Measurements from ENCODE around the gene ZNF512B.

Gene ZNF512B

GRCh38 chr20:63955827-63956663 lies 13.7 kb downstream of the ZNF512B start, which contains the start of gene UCKL1 (continued):
- 0 out of 2 replicates have a peak, but pooled peaks have one; percentile 47 for TF ChIP-seq ZNF565 (CRISPR knock-in tag; conservative IDR thresholded peaks at IDR 0.05; ENCODE audit: low read depth)
- TF ChIP-seq ZNF8 (CRISPR knock-in tag; IDR thresholded peaks at IDR 0.05), result no peak
- TF ChIP-seq CSDC2 (CRISPR knock-in tag; IDR thresholded peaks at IDR 0.05), result peak; percentile 22; the same call in 1 of the 2 replicates
- no peak for TF ChIP-seq CREB5 (CRISPR knock-in tag; IDR thresholded peaks at IDR 0.05; ENCODE audit: low read depth)

GRCh38 chr20:63955281-63955826 lies 14.4 kb downstream of the ZNF512B start:
- ATAC-seq, result peak; percentile 39
- TF ChIP-seq ZC3H10 (CRISPR knock-in tag; IDR thresholded peaks at IDR 0.05) (no peak), CSDC2 (CRISPR knock-in tag; IDR thresholded peaks at IDR 0.05) (no peak), PPARA (CRISPR knock-in tag; IDR thresholded peaks at IDR 0.05; ENCODE audit: borderline replicate concordance) (no peak), TSHZ2 (CRISPR knock-in tag; IDR thresholded peaks at IDR 0.05) (no peak), ARNTL (CRISPR knock-in tag; IDR thresholded peaks at IDR 0.05; ENCODE audit: borderline replicate concordance, low read depth) (no peak)

GRCh38 chr20:63953764-63954429 lies 15.8 kb downstream of the ZNF512B start:
- TF ChIP-seq CREB5 (CRISPR knock-in tag; IDR thresholded peaks at IDR 0.05; ENCODE audit: low read depth) (no peak), PATZ1 (CRISPR knock-in tag; IDR thresholded peaks at IDR 0.05; ENCODE audit: borderline replicate concordance) (no peak), ZNF70 (CRISPR knock-in tag; IDR thresholded peaks at IDR 0.05) (no peak), RARB (CRISPR knock-in tag; IDR thresholded peaks at IDR 0.05) (no peak), GLIS3 (CRISPR knock-in tag; IDR thresholded peaks at IDR 0.05) (no peak), ZC3H10 (CRISPR knock-in tag; IDR thresholded peaks at IDR 0.05) (no peak), CSDC2 (CRISPR knock-in tag; IDR thresholded peaks at IDR 0.05) (no peak)
- no peak for ATAC-seq

- ATAC-seq, result no peak
- no peak for TF ChIP-seq GLIS3 (CRISPR knock-in tag; IDR thresholded peaks at IDR 0.05)
- TF ChIP-seq ESRRG (CRISPR knock-in tag; IDR thresholded peaks at IDR 0.05), result no peak
- TF ChIP-seq TSHZ2 (CRISPR knock-in tag; IDR thresholded peaks at IDR 0.05), result no peak
- no peak for TF ChIP-seq CSRNP3 (CRISPR knock-in tag; IDR thresholded peaks at IDR 0.05)
- no peak for TF ChIP-seq TOX (CRISPR knock-in tag; IDR thresholded peaks at IDR 0.05; ENCODE audit: borderline replicate concordance)
- TF ChIP-seq ZFP3 (CRISPR knock-in tag; IDR thresholded peaks at IDR 0.05), result no peak
- TF ChIP-seq CSDC2 (CRISPR knock-in tag; IDR thresholded peaks at IDR 0.05), result no peak
- TF ChIP-seq BACH2 (CRISPR knock-in tag; IDR thresholded peaks at IDR 0.05; ENCODE audit: borderline replicate concordance), result no peak
- TF ChIP-seq ZNF565 (CRISPR knock-in tag; conservative IDR thresholded peaks at IDR 0.05; ENCODE audit: low read depth), result no peak
- TF ChIP-seq ZNF8 (CRISPR knock-in tag; IDR thresholded peaks at IDR 0.05), result no peak
- no peak for TF ChIP-seq ZNF70 (CRISPR knock-in tag; IDR thresholded peaks at IDR 0.05)
Observed at GRCh38 chr20:63952769-63953168, 17.0 kb downstream of the ZNF512B start.

Measured in SK-N-SH treated with all-trans-retinoic acid at 6 μM for 48 hours (cell line).